Measurements from ENCODE around the gene AMOTL1. TPM values are rescaled to one million over a fixed set of nuclear protein-coding genes. Genes with fewer than 3 reads are reported as not detected.
"Not testable (repeated sequence)": the region's sequence is repeated elsewhere in the genome, so short reads cannot be mapped to it uniquely, and the experiment has no call there.

Gene AMOTL1
- polyA plus RNA-seq, 3 donors: 44.4 to 47.7 (median 45.5) TPM

GRCh38 chr11:94790197-94790596 is 22.0 kb downstream of the AMOTL1 start:
- no peak for DNase-seq (ENCODE audit: low read depth in 3 of 3, low spot score in 2 of 3)

GRCh38 chr11:94790661-94791180 is 22.6 kb downstream of the AMOTL1 start:
- no peak for DNase-seq (ENCODE audit: low read depth in 3 of 3, low spot score in 2 of 3)

- no peak for DNase-seq (ENCODE audit: low read depth in 3 of 3, low spot score in 2 of 3)
These were observed 23.2 kb downstream of the AMOTL1 start for GRCh38 chr11:94791216-94791889.

GRCh38 chr11:94791942-94792341 is 23.8 kb downstream of the AMOTL1 start:
- not testable (repeated sequence) for DNase-seq (ENCODE audit: low read depth in 3 of 3, low spot score in 2 of 3)

- no peak for DNase-seq (ENCODE audit: low read depth in 3 of 3, low spot score in 2 of 3)
These were observed 24.3 kb downstream of the AMOTL1 start for GRCh38 chr11:94792451-94792850.

GRCh38 chr11:94793002-94793401 is 24.8 kb downstream of the AMOTL1 start:
- no peak for DNase-seq (ENCODE audit: low read depth in 3 of 3, low spot score in 2 of 3)

GRCh38 chr11:94793822-94794221 is 25.7 kb downstream of the AMOTL1 start:
- DNase-seq (ENCODE audit: low read depth in 3 of 3, low spot score in 2 of 3): no peak

- no peak for DNase-seq (ENCODE audit: low read depth in 3 of 3, low spot score in 2 of 3)
These were observed 26.4 kb downstream of the AMOTL1 start for GRCh38 chr11:94794287-94795168.

- DNase-seq (ENCODE audit: low read depth in 3 of 3, low spot score in 2 of 3): no peak
These were observed 27.5 kb downstream of the AMOTL1 start for GRCh38 chr11:94795476-94796189.

- DNase-seq (ENCODE audit: low read depth in 3 of 3, low spot score in 2 of 3): no peak
These were observed 28.0 kb downstream of the AMOTL1 start for GRCh38 chr11:94796190-94796580.

- no peak for DNase-seq (ENCODE audit: low read depth in 3 of 3, low spot score in 2 of 3)
These were observed 28.7 kb downstream of the AMOTL1 start for GRCh38 chr11:94796863-94797262.

- no peak for DNase-seq (ENCODE audit: low read depth in 3 of 3, low spot score in 2 of 3)
These were observed 31.6 kb downstream of the AMOTL1 start for GRCh38 chr11:94799726-94800125.

GRCh38 chr11:94800414-94800813 is 32.3 kb downstream of the AMOTL1 start:
- no peak for DNase-seq (ENCODE audit: low read depth in 3 of 3, low spot score in 2 of 3)

GRCh38 chr11:94801866-94802460 is 33.8 kb downstream of the AMOTL1 start:
- DNase-seq (ENCODE audit: low read depth in 3 of 3, low spot score in 2 of 3): no peak

GRCh38 chr11:94802501-94802900 is 34.3 kb downstream of the AMOTL1 start:
- DNase-seq (ENCODE audit: low read depth in 3 of 3, low spot score in 2 of 3): no peak

GRCh38 chr11:94803491-94803890 is 35.3 kb downstream of the AMOTL1 start:
- DNase-seq (ENCODE audit: low read depth in 3 of 3, low spot score in 2 of 3): no peak

GRCh38 chr11:94804874-94805273 is 36.7 kb downstream of the AMOTL1 start:
- no peak for DNase-seq (ENCODE audit: low read depth in 3 of 3, low spot score in 2 of 3)

GRCh38 chr11:94806014-94806413 is 37.9 kb downstream of the AMOTL1 start:
- DNase-seq (ENCODE audit: low read depth in 3 of 3, low spot score in 2 of 3): no peak

GRCh38 chr11:94806419-94806818 is 38.3 kb downstream of the AMOTL1 start:
- no peak for DNase-seq (ENCODE audit: low read depth in 3 of 3, low spot score in 2 of 3)

GRCh38 chr11:94809251-94809650 is 41.1 kb downstream of the AMOTL1 start:
- no peak for DNase-seq (ENCODE audit: low read depth in 3 of 3, low spot score in 2 of 3)
